D721Med (cell line): ENCODE data around the gene WBP1L.

Source experiments
- DNase-seq: peaks from one replicate; pipeline ENCODE4 v3.0.0; 2011; ENCODE audit warnings: low spot score; ENCODE audit not compliant: insufficient read length
- FAIRE-seq: peaks from 2 replicates; lab custom pipeline; 2011; peaks lifted over from hg19 to GRCh38; lab: Jason Lieb, UNC
- TF ChIP-seq, protein P1 (sequence below): IDR thresholded peaks from 2 replicates; pipeline ENCODE4 v1.5.1; 2012; ENCODE audit warnings: mild to moderate bottlenecking, control low read depth; ENCODE audit not compliant: insufficient read depth; ENCODE audit errors: missing control alignments

WBP1L gene

DNA sequence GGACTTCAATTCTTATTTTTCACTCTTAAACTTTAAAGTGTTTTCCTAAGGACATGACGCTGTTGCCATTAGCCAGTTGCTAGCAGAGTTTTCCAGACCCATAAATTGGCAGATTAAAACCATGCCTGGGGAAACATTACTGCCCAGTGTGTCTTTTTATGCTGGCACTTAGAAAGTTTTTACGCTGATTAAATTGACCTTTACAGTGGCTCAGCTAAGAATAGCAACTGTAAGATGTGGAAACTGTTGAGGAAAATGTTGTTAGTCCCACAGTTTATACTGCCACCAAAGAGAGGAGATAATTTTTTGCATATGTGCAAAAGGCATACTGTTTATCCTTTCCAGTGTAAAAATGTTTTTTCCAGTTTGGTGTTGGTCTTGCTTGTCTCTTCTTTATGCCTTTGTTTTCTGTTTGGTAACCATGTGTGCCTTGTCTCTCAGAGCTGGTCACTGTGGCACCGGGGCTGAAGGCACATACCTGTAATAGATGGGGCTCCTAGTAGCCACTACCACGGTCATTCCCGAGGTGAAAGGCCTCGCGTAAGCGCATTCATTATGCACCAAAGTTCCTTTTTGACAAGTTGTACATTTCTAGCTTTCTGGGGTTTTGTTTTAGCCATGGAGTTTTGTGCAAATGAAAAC lies 48.1 kb downstream of the WBP1L start:
- TF ChIP-seq, protein P1, sequence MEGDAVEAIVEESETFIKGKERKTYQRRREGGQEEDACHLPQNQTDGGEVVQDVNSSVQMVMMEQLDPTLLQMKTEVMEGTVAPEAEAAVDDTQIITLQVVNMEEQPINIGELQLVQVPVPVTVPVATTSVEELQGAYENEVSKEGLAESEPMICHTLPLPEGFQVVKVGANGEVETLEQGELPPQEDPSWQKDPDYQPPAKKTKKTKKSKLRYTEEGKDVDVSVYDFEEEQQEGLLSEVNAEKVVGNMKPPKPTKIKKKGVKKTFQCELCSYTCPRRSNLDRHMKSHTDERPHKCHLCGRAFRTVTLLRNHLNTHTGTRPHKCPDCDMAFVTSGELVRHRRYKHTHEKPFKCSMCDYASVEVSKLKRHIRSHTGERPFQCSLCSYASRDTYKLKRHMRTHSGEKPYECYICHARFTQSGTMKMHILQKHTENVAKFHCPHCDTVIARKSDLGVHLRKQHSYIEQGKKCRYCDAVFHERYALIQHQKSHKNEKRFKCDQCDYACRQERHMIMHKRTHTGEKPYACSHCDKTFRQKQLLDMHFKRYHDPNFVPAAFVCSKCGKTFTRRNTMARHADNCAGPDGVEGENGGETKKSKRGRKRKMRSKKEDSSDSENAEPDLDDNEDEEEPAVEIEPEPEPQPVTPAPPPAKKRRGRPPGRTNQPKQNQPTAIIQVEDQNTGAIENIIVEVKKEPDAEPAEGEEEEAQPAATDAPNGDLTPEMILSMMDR: no peak
- FAIRE-seq: no peak
- DNase-seq: no peak

- FAIRE-seq (no peak), DNase-seq (no peak)
- TF ChIP-seq, protein P1: no peak
Measured at GRCh38 chr10:102795453-102796406, 52.0 kb downstream of the WBP1L start.

GRCh38 chr10:102796407-102797176 lies 52.8 kb downstream of the WBP1L start:
- TF ChIP-seq, protein P1: no peak
- no peak for FAIRE-seq
- DNase-seq: no peak

- TF ChIP-seq, protein P1: no peak
- FAIRE-seq (no peak), DNase-seq (no peak)
Measured at GRCh38 chr10:102799691-102800471, 56.1 kb downstream of the WBP1L start.

GRCh38 chr10:102800611-102801335 lies 57.0 kb downstream of the WBP1L start:
- no peak for FAIRE-seq
- no peak for DNase-seq
- TF ChIP-seq, protein P1: no peak

GRCh38 chr10:102801496-102801895 lies 57.7 kb downstream of the WBP1L start:
- FAIRE-seq (no peak), DNase-seq (no peak)
- TF ChIP-seq, protein P1: no peak
